Osteocyte (in vitro differentiated cells): Measurements from ENCODE around the gene POLR2L. TPM values are rescaled to one million over a fixed set of nuclear protein-coding genes. Genes with fewer than 3 reads are reported as not detected.

Source experiments
- DNase-seq: peaks from one replicate; pipeline ENCODE4 v3.0.0; 2021; ENCODE audit warnings: mixed read lengths; ENCODE audit not compliant: unreplicated experiment; ENCODE audit errors: extremely low spot score
- H3K27ac Mint-ChIP-seq: one replicate; pipeline ENCODE4 v1.8.0; 2021; ENCODE audit warnings: mild to moderate bottlenecking, mixed read lengths; ENCODE audit not compliant: unreplicated experiment
- H3K27me3 Mint-ChIP-seq: one replicate; pipeline ENCODE4 v1.8.0; 2021; ENCODE audit warnings: mixed read lengths; ENCODE audit not compliant: unreplicated experiment
- H3K36me3 Mint-ChIP-seq: one replicate; pipeline ENCODE4 v1.8.0; 2021; ENCODE audit warnings: mixed read lengths; ENCODE audit not compliant: unreplicated experiment
- H3K4me1 Mint-ChIP-seq: one replicate; pipeline ENCODE4 v1.8.0; 2021; ENCODE audit warnings: mixed read lengths; ENCODE audit not compliant: unreplicated experiment
- H3K4me3 Mint-ChIP-seq: one replicate; pipeline ENCODE4 v1.8.0; 2021; ENCODE audit warnings: mild to moderate bottlenecking, moderate library complexity, mixed read lengths; ENCODE audit not compliant: unreplicated experiment
- H3K9me3 Mint-ChIP-seq: one replicate; pipeline ENCODE4 v1.8.0; 2021; ENCODE audit warnings: mixed read lengths; ENCODE audit not compliant: unreplicated experiment
- total RNA-seq: library from RNA; stranded (reverse); gene quantifications from 2 replicates; pipeline ENCODE4 v1.2.1, GENCODE V29; 2021
- TF ChIP-seq, protein P1 (sequence below): fragments of 200-600 bp; sonication (generic); IDR thresholded peaks from 2 replicates; pipeline ENCODE4 v1.5.0; 2021; ENCODE audit warnings: antibody characterized with exemption, mild to moderate bottlenecking, moderate library complexity

Gene POLR2L
- total RNA-seq, 1 donor from 2014 or later = 193 TPM

DNA sequence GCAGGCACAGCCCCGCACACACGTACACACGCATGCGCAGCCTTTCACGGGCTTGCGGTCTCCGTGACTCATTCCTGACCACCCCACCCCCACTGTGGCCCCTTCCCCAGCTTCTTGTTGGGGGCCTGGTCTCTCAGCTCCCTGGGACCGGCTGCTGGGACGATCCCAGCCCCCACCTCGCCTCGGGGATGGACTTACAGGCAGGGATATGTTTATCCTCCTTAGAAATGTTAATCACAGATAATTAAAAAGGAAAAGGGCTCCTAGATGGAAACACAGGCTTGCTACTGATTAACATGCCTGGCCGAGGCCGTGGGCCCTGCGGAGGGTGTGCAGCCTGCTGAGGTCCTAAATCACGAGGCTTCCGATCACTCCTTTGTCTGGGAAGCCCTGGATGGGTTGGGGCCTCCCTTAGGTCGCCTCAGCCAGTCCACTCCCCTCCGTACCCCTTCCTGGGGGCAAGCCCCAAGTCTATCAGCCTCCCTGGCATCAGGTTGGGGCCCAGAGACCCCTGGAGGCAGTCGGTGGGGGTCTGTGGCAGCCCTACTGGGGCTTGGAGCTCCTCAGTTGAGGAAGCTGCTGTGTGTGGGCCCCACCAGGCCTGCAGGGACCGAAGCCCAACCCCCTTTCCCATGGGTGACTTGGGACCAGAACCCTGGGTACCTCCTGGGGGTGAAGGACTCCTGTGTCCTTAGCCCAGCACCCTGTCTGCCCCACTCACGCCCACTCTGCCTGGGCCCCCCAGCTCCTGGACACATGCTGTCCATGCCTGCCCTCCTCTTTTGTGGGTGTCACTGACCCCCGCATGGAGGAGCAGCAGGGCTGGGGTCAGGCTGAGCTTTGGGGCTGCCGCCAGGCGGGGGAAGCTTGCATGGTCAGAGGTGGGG, 20.9 kb upstream of the POLR2L start:
- peaks cover 20% of the 10 kb centered on the region for H3K4me1 Mint-ChIP-seq
- TF ChIP-seq, protein P1, sequence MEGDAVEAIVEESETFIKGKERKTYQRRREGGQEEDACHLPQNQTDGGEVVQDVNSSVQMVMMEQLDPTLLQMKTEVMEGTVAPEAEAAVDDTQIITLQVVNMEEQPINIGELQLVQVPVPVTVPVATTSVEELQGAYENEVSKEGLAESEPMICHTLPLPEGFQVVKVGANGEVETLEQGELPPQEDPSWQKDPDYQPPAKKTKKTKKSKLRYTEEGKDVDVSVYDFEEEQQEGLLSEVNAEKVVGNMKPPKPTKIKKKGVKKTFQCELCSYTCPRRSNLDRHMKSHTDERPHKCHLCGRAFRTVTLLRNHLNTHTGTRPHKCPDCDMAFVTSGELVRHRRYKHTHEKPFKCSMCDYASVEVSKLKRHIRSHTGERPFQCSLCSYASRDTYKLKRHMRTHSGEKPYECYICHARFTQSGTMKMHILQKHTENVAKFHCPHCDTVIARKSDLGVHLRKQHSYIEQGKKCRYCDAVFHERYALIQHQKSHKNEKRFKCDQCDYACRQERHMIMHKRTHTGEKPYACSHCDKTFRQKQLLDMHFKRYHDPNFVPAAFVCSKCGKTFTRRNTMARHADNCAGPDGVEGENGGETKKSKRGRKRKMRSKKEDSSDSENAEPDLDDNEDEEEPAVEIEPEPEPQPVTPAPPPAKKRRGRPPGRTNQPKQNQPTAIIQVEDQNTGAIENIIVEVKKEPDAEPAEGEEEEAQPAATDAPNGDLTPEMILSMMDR = no peak
- no peaks in the 10 kb centered on the region for H3K9me3 Mint-ChIP-seq
- H3K27me3 Mint-ChIP-seq = no peaks in the 10 kb centered on the region
- H3K27ac Mint-ChIP-seq = no peak overlapping the region
- no peak for DNase-seq
- no peak overlapping the region for H3K4me3 Mint-ChIP-seq
- no peaks in the 10 kb centered on the region for H3K36me3 Mint-ChIP-seq

DNA sequence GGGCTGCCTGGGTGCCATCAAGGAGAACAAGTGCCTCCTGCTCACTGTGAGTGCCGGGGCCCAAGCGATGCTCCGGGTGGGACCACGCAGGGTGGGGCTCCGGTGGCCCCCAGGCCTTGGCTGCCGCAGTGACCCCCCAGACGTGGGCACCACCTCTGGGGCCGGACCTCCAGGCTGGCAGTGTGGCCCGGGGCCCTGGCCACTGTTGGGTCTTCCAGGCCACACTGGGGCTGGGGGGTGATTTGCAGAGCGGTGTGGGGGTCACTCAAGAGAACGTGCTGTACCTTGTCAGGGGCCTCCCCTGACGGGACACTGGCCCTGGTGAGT, 20.3 kb upstream of the POLR2L start:
- Mint-ChIP-seq H3K4me1 (peaks cover 20% of the 10 kb centered on the region), H3K36me3 (no peaks in the 10 kb centered on the region), H3K9me3 (no peaks in the 10 kb centered on the region), H3K4me3 (no peak overlapping the region), H3K27me3 (no peaks in the 10 kb centered on the region), H3K27ac (no peak overlapping the region)
- DNase-seq = no peak
- TF ChIP-seq, protein P1 = no peak

DNA sequence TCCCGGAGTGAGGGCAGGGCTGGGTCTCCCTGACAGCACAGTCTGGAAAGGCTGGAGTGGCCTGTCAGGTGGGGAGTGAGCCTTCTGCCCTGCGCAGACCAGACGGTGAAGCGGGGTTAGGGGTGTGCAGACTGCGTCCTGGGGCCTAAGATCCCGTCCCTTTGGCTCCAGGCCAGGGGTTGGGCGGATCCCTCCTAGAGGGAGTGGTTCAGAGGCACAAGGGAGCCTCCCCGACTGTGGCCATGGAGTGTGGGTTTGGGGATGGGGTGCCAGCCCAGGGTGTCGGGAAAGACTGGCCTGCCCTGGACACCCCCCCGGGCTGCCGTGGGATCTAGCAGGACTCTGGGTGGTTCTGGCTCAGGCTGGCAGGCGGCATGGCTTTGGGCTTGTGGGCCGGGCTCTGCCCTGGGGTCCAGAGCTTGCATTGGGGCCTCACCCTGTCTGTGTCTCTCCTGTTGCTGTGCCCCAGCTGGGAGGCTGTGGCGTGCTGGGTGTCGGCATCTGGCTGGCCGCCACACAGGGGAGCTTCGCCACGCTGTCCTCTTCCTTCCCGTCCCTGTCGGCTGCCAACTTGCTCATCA, 19.8 kb upstream of the POLR2L start:
- no peaks in the 10 kb centered on the region for H3K27me3 Mint-ChIP-seq
- H3K36me3 Mint-ChIP-seq = no peaks in the 10 kb centered on the region
- peaks cover 20% of the 10 kb centered on the region for H3K4me1 Mint-ChIP-seq
- no peaks in the 10 kb centered on the region for H3K9me3 Mint-ChIP-seq
- no peak overlapping the region for H3K27ac Mint-ChIP-seq
- no peak overlapping the region for H3K4me3 Mint-ChIP-seq
- TF ChIP-seq, protein P1 = no peak
- DNase-seq = no peak

DNA sequence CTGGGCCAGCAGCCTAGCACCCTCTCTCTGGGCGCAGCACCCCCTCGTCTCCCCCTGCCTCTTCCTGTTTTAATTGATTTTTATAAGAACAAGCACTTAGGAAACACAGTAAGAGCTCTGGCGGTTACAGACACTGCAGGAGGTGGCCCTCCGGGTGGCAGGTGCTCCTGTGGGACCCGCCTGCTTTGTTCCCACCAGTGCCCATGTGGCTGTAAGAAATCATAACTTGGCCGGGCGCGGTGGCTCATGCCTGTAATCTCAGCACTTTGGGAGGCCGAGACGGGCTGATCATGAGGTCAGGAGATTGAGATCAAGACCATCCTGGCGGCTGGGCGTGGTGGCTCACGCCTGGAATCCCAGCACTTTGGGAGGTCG, 18.8 kb upstream of the POLR2L start:
- no peaks in the 10 kb centered on the region for H3K27me3 Mint-ChIP-seq
- TF ChIP-seq, protein P1 = no peak
- no peak for DNase-seq
- peaks cover 23% of the 10 kb centered on the region for H3K4me1 Mint-ChIP-seq
- no peaks in the 10 kb centered on the region for H3K9me3 Mint-ChIP-seq
- no peak overlapping the region for H3K27ac Mint-ChIP-seq
- no peak overlapping the region for H3K4me3 Mint-ChIP-seq
- H3K36me3 Mint-ChIP-seq = no peaks in the 10 kb centered on the region
